ENCODE measurements around the gene STK38L.

DNA sequence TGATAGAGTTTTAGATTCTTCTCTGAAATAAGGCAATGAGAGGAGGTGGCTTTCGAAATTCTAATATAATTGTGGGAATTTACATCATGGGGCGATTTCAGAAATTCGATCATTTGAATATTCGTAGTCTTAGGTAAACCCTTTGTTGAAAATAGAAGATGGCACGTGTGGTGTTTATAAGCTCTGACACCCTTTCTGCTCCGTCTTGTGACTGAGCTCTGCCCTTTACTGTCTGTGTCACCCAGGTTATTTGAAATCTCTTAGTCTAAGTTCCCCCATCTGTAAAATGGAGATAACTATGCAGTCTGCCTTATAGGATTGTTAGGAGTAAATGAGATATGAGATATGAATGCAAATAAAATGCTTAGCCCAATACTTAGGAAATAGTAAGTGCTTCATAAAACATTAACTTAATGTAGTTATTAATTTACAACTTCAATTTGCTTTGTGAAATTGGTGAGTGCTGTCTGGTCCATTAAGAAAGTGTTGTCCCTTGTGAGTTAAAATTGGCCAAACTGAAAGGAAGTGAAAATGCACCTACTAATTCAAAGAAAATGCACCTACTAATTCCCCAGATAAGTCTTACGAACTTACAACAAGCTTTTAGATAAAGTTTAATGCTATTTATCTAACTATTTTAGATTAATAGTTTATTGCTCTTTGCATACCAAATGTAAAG lies 90.1 kb downstream of the STK38L start:
- TF ChIP-seq CTCF (IDR thresholded peaks at IDR 0.05) (no peak), POLR2A (IDR thresholded peaks at IDR 0.05) (no peak)

All from adrenal gland (tissue), 5 donors.